Smooth muscle cell of the brain vasculature (primary cell): ENCODE data around the gene ANKEF1.
A peak's percentile ranks its signal among the peaks of the same experiment; 100 is the strongest.
"Not testable (repeated sequence)": the region's sequence is repeated elsewhere in the genome, so short reads cannot be mapped to it uniquely, and the experiment has no call there.

ENCODE experiments used
- DNase-seq: peaks from one replicate; pipeline ENCODE4 v3.0.0-alpha.2; 2012; ENCODE audit warnings: low read depth, low spot score

The ANKEF1 gene

DNA sequence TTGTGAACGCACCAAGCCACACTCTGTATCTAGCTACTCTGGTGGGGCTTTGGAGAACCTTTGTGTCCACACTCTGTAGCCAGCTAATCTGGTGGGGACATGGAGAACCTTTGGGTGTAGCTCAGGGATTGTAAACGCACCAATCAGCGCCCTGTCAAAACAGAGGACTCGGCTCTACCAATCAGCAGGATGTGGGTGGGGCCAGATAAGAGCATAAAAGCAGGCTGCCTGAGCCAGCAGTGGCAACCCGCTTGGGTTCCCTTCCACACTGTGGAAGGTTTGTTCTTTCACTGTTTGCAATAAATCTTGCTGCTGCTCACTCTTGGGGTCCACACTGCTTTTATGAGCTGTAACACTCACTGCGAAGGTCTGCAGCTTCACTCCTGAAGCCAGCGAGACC, 2.5 kb upstream of the ANKEF1 start:
- DNase-seq, result not testable (repeated sequence)

DNA sequence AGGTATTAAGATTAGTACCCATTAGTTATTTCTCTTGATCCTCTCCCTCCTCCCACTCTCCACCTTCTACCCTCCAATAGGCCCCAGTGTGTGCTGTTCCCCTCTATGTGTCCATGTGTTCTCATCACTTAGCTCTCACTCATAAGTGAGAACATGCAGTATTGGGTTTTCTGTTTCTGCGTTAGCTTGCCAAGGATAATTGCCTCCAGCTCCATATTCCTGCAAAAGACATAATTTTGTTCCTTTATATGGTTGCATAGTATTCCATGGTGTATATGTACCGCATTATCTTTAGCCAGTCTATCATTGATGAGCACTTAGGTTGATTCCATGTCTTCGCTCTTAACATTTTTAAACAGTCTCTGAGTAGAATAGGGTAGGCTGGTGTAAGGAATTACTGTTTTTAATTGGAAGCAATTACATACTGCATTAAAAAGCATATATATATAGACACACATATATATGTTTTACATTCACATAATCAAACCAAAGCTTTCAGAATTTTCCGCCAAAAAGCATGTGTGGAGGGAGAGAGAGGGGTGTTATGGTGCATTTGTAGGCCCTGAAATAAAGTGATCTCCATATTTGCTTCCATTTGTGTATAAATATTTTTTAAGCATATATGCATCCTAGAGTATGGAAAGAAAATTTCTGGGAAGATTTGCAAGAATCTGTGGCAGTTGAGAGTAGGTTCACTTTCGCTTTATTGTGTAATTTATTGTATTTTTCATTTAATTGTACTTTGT, 709 bp upstream of the ANKEF1 start:
- DNase-seq, result no peak

DNA sequence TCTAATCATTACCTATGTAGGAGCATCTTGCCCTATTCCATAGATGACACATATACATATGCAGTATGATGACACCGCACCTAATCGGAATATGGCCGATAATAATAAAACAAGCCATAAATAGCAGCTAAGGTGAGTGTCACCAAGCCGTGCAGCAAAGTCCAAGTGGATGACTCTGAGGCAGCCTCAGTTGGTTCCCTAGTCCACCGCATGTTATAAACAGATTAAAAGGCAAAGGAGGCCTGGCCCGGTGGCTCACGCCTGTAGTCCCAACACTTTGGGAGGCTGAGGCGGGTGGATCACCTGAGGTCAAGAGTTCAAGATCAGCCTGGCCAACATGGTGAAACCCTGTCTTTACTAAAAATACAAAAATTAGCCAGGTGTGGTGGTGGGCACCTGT, 1.5 kb downstream of the ANKEF1 start:
- DNase-seq, result not testable (repeated sequence)

GRCh38 chr20:10040070-10040975, 5.5 kb downstream of the ANKEF1 start:
- peak; percentile 13 for DNase-seq

- DNase-seq, result no peak
These were observed 7.3 kb downstream of the ANKEF1 start for GRCh38 chr20:10042086-10042485.

- no peak for DNase-seq
These were observed 12.6 kb downstream of the ANKEF1 start for GRCh38 chr20:10047427-10047826.

DNA sequence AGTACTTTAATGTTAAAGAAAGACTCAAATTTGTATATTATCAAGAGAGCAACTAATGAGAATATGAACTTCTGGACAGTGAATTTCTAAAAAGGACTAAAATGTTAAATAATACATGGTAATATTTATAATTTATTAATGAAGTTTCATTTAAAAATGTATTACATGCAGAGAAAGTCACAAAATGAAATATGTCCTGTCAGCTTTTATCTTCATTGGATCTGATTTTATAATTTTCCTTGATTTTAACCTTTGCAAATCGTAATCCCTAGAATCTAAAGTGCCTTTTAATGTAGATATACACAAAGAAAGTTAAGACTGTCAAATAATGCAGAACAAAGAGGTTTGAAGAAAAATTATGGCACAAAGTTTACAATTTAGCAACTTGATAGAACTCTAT, 16.4 kb downstream of the ANKEF1 start:
- DNase-seq, result no peak

- no peak for DNase-seq
These were observed 24.2 kb downstream of the ANKEF1 start for GRCh38 chr20:10059006-10059405.

DNA sequence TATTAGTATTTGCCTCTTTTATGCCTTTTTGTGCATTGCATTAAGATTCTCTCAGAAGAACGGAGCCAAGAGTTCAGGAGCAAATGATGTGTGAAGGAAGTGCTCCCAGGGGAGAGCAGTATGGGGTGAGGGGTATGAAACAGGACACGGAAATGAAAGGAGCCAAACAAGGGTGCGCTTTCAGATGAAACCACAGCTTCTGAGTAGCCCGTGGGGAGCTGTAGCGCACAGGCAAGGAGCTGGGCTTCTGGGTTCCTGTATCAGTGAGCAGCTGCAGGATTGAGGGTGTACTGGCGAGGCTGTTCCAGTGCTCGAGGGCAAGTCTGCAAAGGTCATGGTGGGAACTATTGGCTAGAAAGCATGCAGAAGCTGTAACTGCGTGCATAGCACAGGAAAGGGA, 25.4 kb downstream of the ANKEF1 start:
- DNase-seq, result no peak

GRCh38 chr20:10061641-10062040, 26.9 kb downstream of the ANKEF1 start:
- DNase-seq, result no peak

GRCh38 chr20:10063482-10063881, 28.7 kb downstream of the ANKEF1 start:
- DNase-seq, result no peak

DNA sequence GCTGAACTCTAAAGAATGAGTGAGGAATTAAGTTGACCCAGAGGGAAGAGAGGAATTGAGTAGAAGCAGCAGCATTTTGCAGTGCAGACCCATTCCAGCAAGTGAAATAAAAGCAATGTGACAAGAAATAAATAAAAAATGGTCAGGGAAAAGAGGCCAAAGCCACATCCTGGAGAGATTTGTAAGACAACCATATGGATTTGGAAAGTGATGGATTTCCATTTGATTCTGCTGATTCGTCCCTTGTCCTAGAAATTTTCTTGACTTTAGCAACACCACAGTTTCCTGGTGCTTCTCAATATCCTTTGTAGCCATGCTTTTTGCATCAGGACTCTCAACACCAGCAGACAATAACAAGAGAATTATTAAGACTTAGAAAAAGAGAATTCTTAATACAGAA, 29.8 kb downstream of the ANKEF1 start:
- DNase-seq, result no peak

DNA sequence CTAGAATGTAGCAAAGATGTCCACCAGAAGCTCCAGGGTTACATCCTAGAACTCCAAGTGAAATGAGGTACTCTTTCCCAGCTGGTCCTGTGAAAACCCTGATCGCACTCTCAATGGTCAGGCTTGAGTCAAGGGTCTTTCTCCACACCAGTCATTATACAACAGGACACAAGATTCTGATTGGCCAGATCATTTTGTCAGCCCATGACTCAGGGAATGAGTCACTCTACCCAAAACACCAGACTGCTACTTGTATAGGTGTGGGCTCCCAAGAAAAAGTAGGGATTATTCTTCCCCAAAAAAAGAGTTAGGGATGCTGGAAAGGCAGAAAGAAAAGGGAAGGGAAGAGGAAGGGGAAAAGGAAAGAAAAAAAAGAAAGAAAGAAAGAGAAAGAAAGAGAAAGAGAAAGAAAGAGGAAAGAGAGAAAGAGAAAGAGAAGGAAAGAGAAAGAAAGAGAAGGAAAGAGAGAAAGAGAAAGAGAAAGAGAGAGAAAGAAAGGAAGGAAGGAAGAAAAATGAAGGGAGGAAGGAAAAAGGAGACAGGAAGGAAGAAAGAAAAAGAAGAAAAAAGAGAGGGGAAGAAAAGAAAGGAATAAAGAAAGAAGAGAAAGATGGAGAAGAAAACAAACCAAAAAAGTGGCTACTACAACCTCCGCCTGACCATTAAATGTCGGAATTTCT, 30.5 kb downstream of the ANKEF1 start:
- DNase-seq, result no peak

DNA sequence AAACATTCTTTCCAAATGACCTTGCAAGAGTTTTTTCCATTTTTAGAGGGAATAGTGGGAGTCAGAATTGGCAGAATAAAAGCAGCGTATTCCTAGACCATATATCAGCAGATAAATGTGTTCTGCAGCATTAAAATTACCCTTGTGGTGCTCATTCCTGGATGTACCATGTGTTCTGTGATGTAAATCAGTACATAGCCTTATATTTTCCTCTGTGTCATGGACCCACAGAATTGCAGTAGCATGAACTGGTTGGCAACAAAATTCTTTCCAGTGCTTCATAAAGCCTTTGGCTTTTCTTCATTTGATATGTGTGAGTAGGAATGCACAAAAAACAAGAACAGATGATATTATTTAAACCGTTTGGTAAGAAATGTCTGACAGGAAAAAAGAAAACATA, 32.5 kb downstream of the ANKEF1 start:
- DNase-seq, result no peak

DNA sequence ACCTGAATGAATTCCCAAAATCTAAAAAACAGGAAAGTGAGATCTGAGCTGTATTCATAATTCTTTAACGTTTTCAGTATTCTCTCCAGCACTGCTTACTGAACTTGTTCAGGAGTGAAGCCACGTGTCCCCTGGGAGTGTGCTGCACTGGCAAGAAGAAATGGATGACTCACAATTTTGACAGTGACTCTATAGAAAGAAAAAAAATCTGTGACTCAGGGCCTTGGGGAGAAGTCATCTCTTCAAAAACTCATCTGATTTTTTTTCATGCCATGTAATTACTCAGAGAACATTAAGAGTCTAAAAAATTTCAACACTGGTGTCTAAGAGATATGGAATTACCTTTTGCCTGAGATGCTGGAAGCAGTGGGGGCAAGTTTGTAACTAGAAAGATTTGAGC, 39.7 kb downstream of the ANKEF1 start:
- DNase-seq, result peak; percentile 32

DNA sequence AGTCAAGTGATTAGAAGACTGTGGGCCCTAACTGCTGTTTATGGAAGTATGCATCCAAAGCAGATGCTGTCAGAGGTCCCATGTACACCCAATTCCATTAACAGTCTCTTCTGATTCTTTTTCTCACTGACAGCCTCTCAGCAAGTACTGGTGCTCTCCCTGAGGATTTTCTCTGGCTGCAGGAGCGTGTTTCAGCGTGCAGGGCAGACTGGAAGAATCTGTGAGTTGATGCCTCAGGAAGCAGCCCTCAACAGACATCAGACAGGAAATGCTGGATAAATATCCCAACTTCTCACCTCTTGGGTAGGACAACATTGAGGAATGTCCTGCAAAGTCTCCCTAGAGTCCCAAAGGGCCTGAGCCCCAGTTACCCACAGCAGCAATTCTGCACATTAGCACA, 40.8 kb downstream of the ANKEF1 start:
- no peak for DNase-seq

- no peak for DNase-seq
These were observed 41.6 kb downstream of the ANKEF1 start for GRCh38 chr20:10076126-10077080.

- no peak for DNase-seq
These were observed 42.3 kb downstream of the ANKEF1 start for GRCh38 chr20:10077081-10077471.

- no peak for DNase-seq
These were observed 43.1 kb downstream of the ANKEF1 start for GRCh38 chr20:10077886-10078285.

- no peak for DNase-seq
These were observed 43.6 kb downstream of the ANKEF1 start for GRCh38 chr20:10078403-10078802.

DNA sequence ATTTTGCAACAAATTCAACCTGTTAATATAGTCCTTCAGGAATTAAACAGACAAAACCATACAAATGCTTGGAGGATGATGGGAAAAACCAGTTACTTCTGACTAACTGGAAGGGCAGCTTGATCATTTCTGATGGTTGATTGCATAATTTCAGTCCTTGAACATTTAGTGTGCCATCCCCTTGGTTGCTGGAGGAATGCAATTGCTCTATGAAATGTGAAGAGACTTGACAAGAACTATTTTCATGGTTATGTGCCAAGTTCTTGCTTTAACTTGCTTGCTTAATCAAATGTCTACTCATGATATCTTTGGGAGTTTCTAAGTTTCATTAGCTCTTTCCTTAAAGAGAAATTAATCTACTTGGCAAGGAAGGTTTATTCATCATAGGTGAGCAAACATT, 45.2 kb downstream of the ANKEF1 start:
- no peak for DNase-seq
